MG63 (cell line): ENCODE results near the gene CADM1. TPM values are rescaled to one million over a fixed set of nuclear protein-coding genes. Genes with fewer than 3 reads are reported as not detected.

Source experiments
- DNase-seq: peaks from one replicate; pipeline ENCODE4 v3.0.0-alpha.2; 2020
- H3K27me3 ChIP-seq: fragments of 250-450 bp; sonication (Bioruptor Pico); 2 replicates; pipeline ENCODE4 v1.5.1; 2020; ENCODE audit warnings: mild to moderate bottlenecking, moderate library complexity
- H3K36me3 ChIP-seq: fragments of 250-450 bp; sonication (Bioruptor Pico); 2 replicates; pipeline ENCODE4 v1.5.1; 2020; ENCODE audit warnings: mild to moderate bottlenecking, moderate library complexity
- H3K4me3 ChIP-seq: fragments of 250-450 bp; sonication (Bioruptor Pico); 2 replicates; pipeline ENCODE4 v1.5.1; 2020; ENCODE audit warnings: mild to moderate bottlenecking, moderate library complexity
- H3K9me3 ChIP-seq: fragments of 250-450 bp; sonication (Bioruptor Pico); 2 replicates; pipeline ENCODE4 v1.5.1; 2020; ENCODE audit warnings: mild to moderate bottlenecking, moderate library complexity
- total RNA-seq: library from RNA; depleted of rRNA; stranded (reverse); fragments of >200 nt; shearing (Covaris generic); gene quantifications from 2 replicates; pipeline ENCODE4 v1.2.3, GENCODE V29; 2014; ENCODE audit warnings: low replicate concordance

CADM1 gene
- total RNA-seq, 1 experiment from 2014 or later = 34.4 TPM

DNA sequence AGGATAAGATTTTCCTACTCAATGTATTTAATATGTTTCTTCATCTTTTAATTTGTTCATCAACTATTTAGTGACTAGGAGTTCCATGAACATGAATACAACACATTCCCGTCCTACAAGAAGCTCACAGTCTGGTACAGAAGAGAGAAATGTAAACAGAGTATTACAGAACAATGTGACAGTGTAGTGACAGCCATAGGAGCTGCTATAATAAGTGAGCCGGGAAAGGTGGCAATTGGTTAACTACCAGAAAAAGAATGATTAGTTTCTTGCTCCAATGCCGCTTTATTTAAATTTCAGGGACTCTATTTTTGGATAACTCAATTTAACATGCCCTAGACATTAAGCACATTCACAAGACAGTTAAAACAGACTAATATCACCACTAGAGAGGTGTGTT, 192.3 kb downstream of the CADM1 start:
- H3K4me3 ChIP-seq = no peak overlapping the region
- H3K36me3 ChIP-seq = no peaks in the 10 kb centered on the region
- DNase-seq = no peak
- no peaks in the 10 kb centered on the region for H3K27me3 ChIP-seq
- H3K9me3 ChIP-seq = no peaks in the 10 kb centered on the region

GRCh38 chr11:115306689-115307088, 197.5 kb downstream of the CADM1 start:
- H3K4me3 ChIP-seq = no peak overlapping the region
- no peaks in the 10 kb centered on the region for H3K27me3 ChIP-seq
- H3K9me3 ChIP-seq = no peaks in the 10 kb centered on the region
- no peak for DNase-seq
- H3K36me3 ChIP-seq = no peaks in the 10 kb centered on the region

DNA sequence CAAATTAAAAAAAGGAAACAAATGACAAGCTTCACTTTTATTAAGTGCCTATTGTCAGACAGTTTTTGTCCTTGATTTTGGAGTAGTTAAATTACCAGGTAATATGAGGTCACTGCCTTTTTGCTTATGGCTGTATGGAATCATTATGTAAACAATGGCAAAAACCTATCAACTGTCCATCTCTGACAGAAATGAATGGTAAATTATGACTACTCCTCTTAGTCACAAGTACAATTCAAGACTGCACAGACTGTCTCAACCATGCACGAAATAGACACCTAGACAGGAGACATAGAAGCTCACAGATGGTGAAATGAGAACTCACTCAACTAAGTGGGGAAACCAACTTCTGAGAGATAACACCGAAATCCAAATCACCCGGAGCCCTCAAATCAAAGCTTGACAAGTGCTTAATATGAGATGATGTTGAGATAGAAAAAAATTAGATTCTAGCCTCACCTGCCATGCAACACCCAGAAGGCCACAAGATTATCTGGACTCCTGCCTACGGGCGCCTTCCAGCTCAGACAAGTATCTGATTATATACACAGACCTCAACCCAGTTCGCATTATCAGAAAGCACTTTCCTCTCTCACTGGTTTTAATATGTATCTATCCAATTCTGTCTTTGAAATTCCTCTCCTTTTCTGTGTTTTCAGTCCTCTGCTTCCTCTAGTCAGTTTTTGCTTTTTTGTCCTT, 199.3 kb downstream of the CADM1 start:
- H3K9me3 ChIP-seq = no peaks in the 10 kb centered on the region
- H3K27me3 ChIP-seq = no peaks in the 10 kb centered on the region
- no peaks in the 10 kb centered on the region for H3K36me3 ChIP-seq
- DNase-seq = no peak
- no peak overlapping the region for H3K4me3 ChIP-seq

DNA sequence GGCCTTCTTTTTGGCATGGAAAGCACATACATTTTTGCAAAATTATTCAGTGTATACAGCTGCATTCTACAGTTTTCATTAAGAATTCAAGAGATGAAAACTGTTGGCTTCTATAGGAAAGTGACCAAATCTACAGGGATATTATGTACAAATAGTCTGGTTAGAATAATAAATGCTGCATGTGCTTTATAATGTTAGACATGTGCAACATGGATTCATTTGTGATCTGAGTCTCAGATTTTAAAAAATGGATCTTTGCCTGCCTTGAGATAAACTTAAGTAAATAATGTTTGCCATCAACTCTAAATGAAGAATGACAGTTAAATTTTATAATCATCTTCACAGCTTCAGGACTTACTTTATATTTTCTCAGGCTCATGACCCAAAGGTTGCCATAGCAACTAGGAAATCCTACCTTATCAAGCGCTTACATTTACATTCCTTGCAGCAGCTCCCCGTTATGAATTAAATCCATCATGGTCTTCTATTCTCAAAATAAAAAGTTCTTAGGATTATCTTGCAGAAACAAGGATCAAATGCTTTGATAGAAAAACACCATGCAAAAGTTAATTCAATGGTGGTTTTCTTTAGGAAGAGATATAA, 200.2 kb downstream of the CADM1 start:
- Histone ChIP-seq H3K27me3 (no peaks in the 10 kb centered on the region), H3K4me3 (no peak overlapping the region), H3K36me3 (no peaks in the 10 kb centered on the region), H3K9me3 (no peaks in the 10 kb centered on the region)
- DNase-seq = no peak

- no peak for DNase-seq
- no peaks in the 10 kb centered on the region for H3K27me3 ChIP-seq
These were observed 201.1 kb downstream of the CADM1 start for GRCh38 chr11:115302946-115303703.

GRCh38 chr11:115300660-115301428, 203.4 kb downstream of the CADM1 start:
- H3K4me3 ChIP-seq = no peak overlapping the region
- no peak for DNase-seq
- no peaks in the 10 kb centered on the region for H3K36me3 ChIP-seq

More at GRCh38 chr11:115302946-115303703, 201.1 kb downstream of the CADM1 start:
- no peaks in the 10 kb centered on the region for H3K36me3 ChIP-seq
- H3K4me3 ChIP-seq = no peak overlapping the region
- H3K9me3 ChIP-seq = no peaks in the 10 kb centered on the region

GRCh38 chr11:115298300-115299012, 205.8 kb downstream of the CADM1 start:
- DNase-seq = no peak
- H3K4me3 ChIP-seq = no peak overlapping the region
- H3K27me3 ChIP-seq = no peaks in the 10 kb centered on the region
- H3K36me3 ChIP-seq = no peaks in the 10 kb centered on the region
- H3K9me3 ChIP-seq = no peaks in the 10 kb centered on the region

More at GRCh38 chr11:115300660-115301428, 203.4 kb downstream of the CADM1 start:
- Histone ChIP-seq H3K9me3 (no peaks in the 10 kb centered on the region), H3K27me3 (no peaks in the 10 kb centered on the region)

GRCh38 chr11:115297330-115297729, 206.9 kb downstream of the CADM1 start:
- no peaks in the 10 kb centered on the region for H3K36me3 ChIP-seq
- H3K27me3 ChIP-seq = no peaks in the 10 kb centered on the region
- H3K4me3 ChIP-seq = no peak overlapping the region
- H3K9me3 ChIP-seq = no peaks in the 10 kb centered on the region
- no peak for DNase-seq

DNA sequence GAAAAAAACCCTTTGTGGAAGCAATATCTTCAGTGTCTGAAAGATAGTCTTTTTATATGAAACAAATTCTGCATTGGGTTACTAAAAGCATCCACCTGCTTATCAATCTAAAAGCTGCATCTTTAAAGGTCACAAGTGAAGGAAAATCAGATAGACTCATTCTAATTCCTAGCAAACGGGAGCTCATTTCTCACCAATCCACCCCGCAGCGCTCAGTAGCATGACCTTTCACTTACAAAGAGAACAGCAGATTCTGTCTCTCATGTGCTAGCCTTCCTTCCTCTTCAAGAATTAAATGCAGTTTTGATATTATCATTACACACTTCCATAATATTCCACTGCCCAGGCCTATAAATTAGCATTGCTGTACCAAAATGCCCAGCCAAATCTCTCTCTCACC, 212.9 kb downstream of the CADM1 start:
- no peak for DNase-seq
- Histone ChIP-seq H3K36me3 (no peaks in the 10 kb centered on the region), H3K27me3 (no peaks in the 10 kb centered on the region), H3K9me3 (no peaks in the 10 kb centered on the region), H3K4me3 (no peak overlapping the region)

DNA sequence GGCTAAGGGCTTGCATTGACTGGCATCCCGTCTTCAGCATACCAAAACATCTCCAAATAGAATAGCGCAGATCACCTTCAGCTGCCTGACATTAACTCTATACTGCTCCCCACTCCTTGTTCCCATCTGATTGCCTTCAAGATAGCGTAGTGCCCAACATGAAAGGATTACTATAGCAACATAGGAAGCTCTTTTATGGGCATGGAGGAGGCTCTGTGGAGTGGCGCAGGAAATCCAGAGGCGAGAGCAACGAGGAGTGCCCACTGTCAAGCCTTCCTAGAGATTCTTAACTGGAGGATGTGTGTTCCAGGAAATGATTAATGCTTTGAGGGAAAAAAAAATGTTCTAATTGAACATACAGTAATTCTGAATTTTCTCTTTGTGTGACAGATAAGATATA, 213.3 kb downstream of the CADM1 start:
- Histone ChIP-seq H3K36me3 (no peaks in the 10 kb centered on the region), H3K9me3 (no peaks in the 10 kb centered on the region), H3K27me3 (no peaks in the 10 kb centered on the region), H3K4me3 (no peak overlapping the region)
- DNase-seq = no peak

DNA sequence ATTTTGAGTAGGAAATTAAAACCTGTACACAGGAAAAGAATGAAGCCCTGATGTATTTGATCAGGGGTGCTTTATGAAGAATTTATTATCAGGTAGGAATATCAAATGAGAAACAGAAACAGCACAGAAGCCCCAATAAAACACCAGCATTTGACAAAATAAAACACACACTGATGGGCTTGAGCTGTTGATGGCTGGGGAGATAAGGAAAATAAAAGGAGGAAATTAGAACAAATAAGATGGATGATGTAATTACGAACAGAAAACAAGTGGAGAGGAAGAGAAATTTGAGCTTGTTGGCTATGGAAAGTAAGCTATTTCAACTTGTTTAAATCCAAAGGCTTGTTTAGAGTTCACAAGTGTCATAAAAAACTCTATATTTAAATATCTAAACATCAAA, 213.7 kb downstream of the CADM1 start:
- Histone ChIP-seq H3K4me3 (no peak overlapping the region), H3K36me3 (no peaks in the 10 kb centered on the region), H3K27me3 (no peaks in the 10 kb centered on the region), H3K9me3 (no peaks in the 10 kb centered on the region)
- DNase-seq = no peak

DNA sequence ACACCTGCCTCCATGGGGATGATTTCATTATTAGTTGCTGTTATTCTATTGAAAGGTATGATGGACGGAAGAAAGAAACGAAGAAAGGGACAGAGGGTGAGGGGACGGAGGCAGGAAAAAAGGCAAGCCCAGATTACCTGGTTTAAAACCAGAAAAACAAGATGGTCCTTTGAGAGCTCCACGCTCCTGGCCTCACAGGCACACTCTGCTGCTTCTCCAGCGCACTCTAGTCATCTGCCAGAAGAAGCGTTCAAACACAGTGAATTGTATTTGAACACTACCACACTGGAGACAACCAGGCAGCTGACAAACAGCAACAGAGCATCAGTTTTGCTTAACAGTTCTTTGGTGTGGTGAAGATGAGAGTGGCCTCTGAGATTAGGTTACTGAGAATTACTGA, 216.9 kb downstream of the CADM1 start:
- Histone ChIP-seq H3K9me3 (no peaks in the 10 kb centered on the region), H3K36me3 (no peaks in the 10 kb centered on the region), H3K27me3 (no peaks in the 10 kb centered on the region), H3K4me3 (no peak overlapping the region)
- no peak for DNase-seq

- H3K9me3 ChIP-seq = no peaks in the 10 kb centered on the region
- H3K27me3 ChIP-seq = no peaks in the 10 kb centered on the region
- no peaks in the 10 kb centered on the region for H3K36me3 ChIP-seq
- DNase-seq = no peak
- H3K4me3 ChIP-seq = no peak overlapping the region
These were observed 217.6 kb downstream of the CADM1 start for GRCh38 chr11:115286614-115287013.

DNA sequence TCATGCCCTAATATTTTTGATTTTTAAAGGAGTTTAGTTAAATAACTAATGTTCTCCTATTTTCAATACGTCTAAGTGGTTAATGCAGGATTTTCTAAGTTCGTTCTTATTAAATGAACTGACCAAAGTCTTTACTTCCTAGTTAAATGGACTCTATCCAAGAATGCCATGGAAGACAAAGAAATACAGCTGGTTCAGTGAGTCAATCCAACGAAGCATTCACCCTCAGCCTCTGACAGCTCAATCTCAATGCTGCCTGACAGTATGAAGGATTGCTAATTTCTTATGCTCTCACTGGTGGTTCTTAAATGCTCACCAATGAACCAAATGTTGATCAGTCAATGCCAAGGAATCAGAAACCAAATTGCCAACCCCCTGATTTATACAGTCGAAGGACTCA, 219.4 kb downstream of the CADM1 start:
- H3K4me3 ChIP-seq = no peak overlapping the region
- no peaks in the 10 kb centered on the region for H3K27me3 ChIP-seq
- H3K9me3 ChIP-seq = no peaks in the 10 kb centered on the region
- DNase-seq = no peak
- H3K36me3 ChIP-seq = no peaks in the 10 kb centered on the region

- Histone ChIP-seq H3K9me3 (no peaks in the 10 kb centered on the region), H3K4me3 (no peak overlapping the region), H3K27me3 (no peaks in the 10 kb centered on the region), H3K36me3 (no peaks in the 10 kb centered on the region)
- no peak for DNase-seq
These were observed 221.3 kb downstream of the CADM1 start for GRCh38 chr11:115282923-115283322.

DNA sequence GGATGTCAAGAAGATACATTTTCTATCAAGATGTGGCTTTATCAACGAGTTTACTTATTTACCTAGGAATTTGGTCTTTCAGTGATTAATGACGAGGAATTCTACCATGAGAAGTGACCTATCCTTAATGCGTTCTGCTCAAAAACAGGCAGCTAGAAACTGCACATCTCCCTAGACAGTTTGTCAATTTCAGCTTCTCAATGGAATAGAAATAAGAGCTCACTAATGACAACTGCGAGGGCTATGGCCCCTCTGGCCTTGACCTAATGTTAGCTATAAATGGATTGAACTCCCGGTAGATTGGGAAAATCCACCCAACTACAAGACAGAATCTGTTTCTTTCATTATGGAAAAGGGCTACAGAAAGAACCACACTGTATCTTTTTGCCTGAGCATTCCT, 223.4 kb downstream of the CADM1 start:
- Histone ChIP-seq H3K27me3 (no peaks in the 10 kb centered on the region), H3K9me3 (no peaks in the 10 kb centered on the region), H3K4me3 (no peak overlapping the region), H3K36me3 (no peaks in the 10 kb centered on the region)
- no peak for DNase-seq
